ENCODE measurements around the gene HPGD.

Gene HPGD

DNA sequence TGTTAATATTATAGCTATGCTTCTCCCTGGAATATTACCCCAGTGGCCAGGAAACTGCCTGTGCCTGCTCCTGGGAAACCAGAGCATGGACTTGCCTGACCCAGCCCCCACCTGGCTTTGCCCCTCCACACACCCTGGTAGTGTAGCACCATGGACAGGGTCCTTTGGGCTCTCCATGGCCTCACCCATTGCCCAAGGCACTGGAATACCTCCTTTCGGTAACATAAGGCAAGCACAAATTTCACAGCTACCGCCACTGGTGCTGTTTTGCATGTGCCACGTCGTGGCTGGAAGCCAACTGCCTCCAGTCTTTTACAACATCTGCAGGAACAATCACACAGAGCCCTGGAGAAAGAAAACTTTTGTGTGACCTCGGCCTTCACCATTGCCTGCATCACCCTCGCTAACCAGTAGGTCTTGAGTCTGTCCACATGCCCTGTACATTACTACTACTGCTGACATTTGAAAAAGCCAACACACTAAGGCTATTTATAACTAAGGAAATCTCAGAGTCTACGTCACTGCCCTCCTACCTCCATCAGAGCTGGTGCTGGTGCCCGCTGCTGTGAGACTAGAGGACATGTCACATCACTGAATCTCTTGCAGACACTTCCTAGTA is 47.7 kb downstream of the HPGD start:
- DNase-seq (ENCODE audit: low read depth, low spot score) = no peak

DNA sequence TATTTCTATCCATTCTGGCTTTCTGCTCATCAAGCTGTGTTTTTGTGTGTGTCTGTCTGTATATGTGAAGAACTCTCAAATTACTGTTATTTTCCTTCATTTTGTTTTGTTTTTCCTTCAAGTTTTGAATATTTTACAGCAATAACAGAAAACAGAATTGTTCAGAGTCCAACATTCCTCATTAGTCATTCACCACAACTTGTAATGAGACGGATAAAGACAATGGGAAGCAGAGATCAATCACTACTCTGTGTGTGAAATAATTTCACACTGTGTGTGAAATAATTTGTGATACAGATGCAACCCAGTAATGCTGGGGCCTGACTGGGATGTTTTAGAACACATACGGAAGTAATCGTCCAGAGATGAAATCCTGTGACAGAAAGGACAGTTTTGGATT is 55.2 kb downstream of the HPGD start:
- DNase-seq (ENCODE audit: low read depth, low spot score) = no peak

DNA sequence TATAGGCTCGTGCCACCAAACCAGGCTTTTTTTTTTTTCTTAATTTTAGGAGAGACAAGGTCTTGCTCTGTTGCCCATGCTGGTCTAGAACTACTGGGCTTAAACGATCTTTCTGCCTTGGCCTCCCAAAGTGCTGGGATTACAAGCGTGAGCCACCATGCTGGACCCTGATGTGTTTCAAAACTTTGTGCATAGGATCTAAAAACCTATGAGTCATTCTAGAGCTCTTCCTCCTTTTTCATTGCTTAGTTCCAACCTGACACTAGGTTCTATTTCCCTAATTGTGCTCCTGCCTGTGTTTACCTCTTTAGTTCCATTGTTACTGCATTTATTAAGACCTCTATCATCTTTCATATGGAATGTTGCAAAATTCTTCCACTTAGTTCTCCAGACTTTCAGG is 57.3 kb downstream of the HPGD start:
- no peak for DNase-seq (ENCODE audit: low read depth, low spot score)

DNA sequence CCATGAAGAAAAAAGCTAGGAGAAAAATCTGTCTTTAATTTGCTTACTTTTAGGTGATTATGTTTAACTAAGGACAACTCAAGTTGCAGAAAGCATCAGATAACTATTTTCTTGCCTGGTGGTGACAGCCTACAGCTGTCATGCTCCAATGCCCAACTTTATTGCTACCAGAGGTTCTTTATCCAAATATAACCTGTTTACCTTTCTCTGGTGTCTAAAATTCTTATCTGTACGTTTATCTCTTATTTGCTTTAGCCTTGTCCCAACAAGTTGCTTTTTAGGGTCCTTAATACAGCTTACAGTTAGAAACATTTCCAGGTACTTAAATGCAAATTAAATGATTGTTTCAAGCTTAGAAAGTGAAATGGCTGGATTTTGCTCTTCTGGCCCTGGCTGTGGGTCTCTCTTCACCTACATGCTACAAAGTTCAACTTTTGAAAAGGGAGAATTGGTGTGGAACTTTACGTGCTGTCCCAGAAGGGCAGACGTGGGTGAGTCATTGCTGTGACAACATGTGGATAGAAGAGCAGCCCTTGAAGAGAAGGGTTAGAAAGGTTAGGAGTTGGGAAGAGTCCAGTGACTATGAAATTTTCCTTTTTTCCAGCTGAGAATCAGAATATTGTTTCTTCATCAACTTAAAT is 60.7 kb downstream of the HPGD start:
- DNase-seq (ENCODE audit: low read depth, low spot score) = no peak

DNA sequence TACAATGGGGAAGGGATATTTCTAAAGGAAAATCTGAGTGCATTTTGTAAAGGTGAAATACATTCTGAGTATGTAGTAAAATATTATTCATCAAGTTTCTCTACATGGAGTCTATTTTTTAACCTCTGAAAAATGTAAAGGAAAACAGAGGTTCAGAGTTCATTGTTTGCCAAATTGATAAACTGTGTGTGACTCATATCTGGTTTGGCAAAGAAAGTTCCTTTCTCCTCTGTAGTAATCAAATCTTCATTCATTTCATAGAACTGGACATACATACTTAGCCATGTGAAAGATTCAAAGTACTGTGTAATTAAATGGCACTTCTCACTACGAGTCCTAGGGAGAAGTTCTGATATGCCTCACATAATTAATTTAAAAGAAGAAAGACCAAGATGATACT is 61.6 kb downstream of the HPGD start:
- no peak for DNase-seq (ENCODE audit: low read depth, low spot score)

DNA sequence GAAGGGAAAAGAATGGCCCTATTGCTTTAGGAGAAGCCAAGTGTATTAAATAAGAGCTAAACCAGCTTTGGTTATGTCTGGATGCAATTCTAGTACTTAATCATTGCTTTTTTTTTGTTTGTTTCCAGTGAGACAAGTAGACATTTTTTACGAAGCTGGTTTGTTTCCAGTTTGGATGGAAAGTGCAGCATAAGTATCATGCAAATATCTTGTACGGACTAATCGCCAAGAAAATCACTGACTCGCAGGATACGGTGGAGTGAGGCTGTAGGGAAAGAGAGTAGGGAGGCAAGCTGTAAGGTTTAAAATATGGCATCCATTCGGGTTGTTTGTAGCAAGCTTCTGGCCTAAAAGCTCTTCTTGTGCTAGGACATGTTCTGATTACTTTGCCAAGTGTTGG is 64.8 kb downstream of the HPGD start:
- DNase-seq (ENCODE audit: low read depth, low spot score) = no peak

DNA sequence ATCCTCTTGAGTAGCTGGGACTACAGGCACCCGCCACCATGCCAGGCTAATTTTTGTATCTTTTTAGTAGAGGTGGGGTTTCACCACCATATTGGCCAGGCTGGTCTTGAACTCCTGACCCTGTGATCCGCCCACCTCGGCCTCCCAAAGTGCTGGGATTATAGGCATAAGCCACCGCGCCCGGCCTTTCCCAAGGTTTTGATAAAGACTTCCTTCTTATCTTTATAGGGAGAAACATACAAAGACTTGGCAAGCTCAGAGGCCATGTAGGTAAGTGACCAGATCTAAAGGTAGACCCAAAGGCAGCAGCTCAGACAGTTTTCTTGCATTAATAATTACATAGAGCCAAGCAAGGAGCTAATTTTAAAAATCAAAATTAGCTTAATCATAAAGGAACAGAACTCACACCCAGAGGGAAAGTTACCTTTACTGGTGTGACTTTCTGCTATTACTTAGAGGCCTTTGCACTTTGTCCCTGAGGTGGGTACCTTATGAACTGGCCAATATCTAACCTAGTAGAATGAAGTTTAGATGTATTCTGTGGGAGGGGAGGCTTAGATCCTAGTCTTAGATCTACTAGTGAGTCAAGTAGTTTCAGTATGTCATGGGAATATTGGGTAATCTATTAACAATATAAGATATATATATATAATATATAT is 67.3 kb downstream of the HPGD start:
- no peak for DNase-seq (ENCODE audit: low read depth, low spot score)

DNA sequence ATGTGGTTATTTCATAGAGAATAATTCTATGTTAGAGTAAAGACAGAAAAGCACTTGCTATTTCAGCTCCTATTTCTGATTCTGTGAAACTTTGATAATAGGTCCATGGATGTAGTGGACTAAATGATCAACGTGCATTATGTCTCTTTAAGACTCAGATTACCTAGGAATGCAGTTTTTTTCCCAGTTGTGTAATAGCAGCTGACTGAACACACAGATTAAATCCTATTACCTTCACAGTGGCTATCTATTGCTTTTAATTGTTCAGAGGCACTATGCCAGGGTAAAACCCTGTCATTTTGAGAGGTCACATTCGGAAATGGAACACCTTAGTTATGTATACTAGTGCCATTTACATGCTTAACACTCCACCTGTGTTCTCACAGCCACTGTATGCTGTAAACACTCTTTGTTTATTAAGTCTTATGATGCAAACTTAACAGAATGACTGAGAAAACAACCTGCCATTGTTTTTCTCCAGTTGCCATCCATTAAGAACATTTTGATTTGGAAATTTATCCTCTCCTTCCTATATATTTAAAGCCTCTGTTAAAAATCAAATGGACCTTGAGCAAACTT is 70.5 kb downstream of the HPGD start:
- no peak for DNase-seq (ENCODE audit: low read depth, low spot score)

DNA sequence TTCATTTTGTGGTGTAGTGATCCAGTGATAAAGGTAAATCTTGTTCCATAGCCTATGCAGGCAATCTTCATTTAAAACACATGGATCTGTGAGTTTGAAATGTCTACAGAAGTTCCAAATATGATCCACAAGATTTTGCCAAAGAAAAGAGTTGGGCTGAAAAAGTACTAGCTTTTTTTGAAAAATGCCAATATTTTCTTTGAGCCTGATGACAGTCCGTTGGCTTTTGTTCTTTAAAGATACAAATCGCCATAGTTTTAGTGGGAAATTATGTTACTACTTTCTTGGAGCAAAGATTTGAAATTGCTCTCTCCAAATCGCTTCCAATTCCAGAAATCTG is 71.5 kb downstream of the HPGD start:
- DNase-seq (ENCODE audit: low read depth, low spot score) = no peak

DNA sequence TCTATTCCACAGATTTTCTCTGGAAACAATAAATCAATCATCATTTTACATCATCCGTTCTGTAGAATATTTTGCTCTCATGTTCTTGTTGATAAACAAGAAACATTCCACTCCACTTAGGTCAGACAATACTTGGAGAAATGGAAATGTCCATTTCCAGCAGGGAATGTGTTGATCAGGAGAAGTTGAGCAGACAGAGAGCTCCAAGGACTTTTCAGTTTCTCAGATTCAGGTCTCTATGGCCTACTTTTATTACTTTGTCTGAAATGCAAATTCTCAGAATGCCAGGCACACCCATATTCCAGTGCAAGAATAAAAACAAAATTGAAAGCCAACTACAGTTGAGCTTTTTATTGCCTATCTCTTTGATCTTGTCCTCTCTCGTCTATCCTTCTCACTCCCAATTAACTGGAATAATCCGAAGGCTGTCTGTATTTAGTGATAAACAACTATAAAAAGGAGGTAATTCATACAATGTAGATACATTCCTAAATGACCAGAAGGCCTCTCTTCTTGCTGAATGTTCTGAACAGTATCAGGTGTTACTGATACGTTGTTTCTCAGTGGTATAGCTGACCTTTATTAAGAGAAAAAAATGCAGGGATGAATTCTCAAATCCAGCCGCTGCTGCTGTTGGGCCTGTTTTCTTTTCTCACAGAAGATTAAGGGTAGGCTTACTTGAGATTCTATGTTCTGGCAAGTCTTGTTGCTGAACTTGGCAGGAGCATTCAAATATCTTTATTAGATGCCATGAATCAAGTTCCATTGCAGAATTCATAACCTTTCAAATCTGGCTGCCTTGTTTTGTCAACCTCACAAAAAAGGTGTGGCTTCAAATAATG is 72.1 kb downstream of the HPGD start:
- DNase-seq (ENCODE audit: low read depth, low spot score) = no peak

DNA sequence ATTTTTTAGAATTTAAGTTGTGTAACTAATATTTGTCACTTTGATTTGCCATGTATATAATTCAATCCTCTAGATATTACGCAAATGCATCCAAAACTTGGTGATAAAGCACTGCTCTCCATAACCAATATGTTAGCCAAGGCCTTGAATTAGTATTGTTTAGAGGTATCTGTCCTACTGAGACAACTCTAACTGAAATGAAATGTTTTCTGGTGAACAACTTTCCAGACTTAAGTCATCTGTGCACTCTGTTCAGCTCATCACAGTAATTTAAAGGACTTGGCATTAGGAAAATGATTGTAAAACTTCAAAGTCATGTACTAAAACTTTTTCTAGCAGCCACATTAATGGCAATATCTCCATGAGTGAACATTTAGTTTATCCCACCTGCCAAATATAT is 73.1 kb downstream of the HPGD start:
- no peak for DNase-seq (ENCODE audit: low read depth, low spot score)

DNA sequence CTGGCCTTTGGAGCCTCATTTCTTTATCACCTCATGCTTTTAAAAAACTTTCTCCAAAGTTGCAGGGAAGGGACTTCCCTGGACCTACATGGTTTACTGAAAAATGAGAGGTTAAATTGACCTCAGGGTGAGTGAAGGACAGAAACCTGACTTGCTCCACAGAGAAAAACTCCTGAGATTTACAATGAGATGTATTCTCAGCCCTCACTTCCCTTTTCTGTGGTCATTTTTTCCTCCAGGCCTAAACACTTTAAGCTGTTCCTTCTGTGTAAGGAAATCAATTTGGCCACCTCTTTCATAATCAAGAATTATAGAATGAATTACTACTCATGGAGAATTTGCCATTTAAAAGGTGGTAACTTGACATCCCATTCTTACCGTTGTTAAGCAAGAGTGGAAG is 77.9 kb downstream of the HPGD start:
- no peak for DNase-seq (ENCODE audit: low read depth, low spot score)

Measured in iPS DF 19.7 (cell line).